ENCODE data around the gene LOX.
A peak's percentile ranks its signal among the peaks of the same experiment; 100 is the strongest.
"Not testable (repeated sequence)": the region's sequence is repeated elsewhere in the genome, so short reads cannot be mapped to it uniquely, and the experiment has no call there.

The LOX gene

GRCh38 chr5:122097391-122097790 lies 19.3 kb upstream of the LOX start:
- no peak for DNase-seq

- no peak for DNase-seq
Observed at GRCh38 chr5:122095158-122095557, 17.1 kb upstream of the LOX start.

GRCh38 chr5:122094251-122094650 lies 16.2 kb upstream of the LOX start:
- DNase-seq = not testable (repeated sequence)

- DNase-seq = peak; percentile 96
Observed at GRCh38 chr5:122093415-122094180, 15.5 kb upstream of the LOX start.

GRCh38 chr5:122091936-122092600 lies 14.0 kb upstream of the LOX start:
- peak; percentile 92 for DNase-seq

- peak; percentile 86 for DNase-seq
Observed at GRCh38 chr5:122089096-122090013, 11.3 kb upstream of the LOX start.

- no peak for DNase-seq
Observed at GRCh38 chr5:122085041-122085440, 7.0 kb upstream of the LOX start.

- no peak for DNase-seq
Observed at GRCh38 chr5:122083535-122083934, 5.5 kb upstream of the LOX start.

GRCh38 chr5:122081541-122081940 lies 3.5 kb upstream of the LOX start:
- DNase-seq = no peak

GRCh38 chr5:122077366-122078115 lies 518 bp downstream of the LOX start:
- DNase-seq = no peak

- DNase-seq = peak; percentile 86
Observed at GRCh38 chr5:122076669-122077365, 1.2 kb downstream of the LOX start.

- DNase-seq = peak; percentile 54
Observed at GRCh38 chr5:122076050-122076461, 2.0 kb downstream of the LOX start.

GRCh38 chr5:122073864-122074263 lies 4.2 kb downstream of the LOX start:
- DNase-seq = no peak

GRCh38 chr5:122073018-122073417 lies 5.0 kb downstream of the LOX start:
- peak; percentile 50 for DNase-seq

- no peak for DNase-seq
Observed at GRCh38 chr5:122067390-122067789, 10.7 kb downstream of the LOX start.

GRCh38 chr5:122064992-122065391 lies 13.1 kb downstream of the LOX start:
- no peak for DNase-seq

- DNase-seq = peak; percentile 37
Observed at GRCh38 chr5:122063836-122064235, 14.2 kb downstream of the LOX start.

- no peak for DNase-seq
Observed at GRCh38 chr5:122062205-122062604, 15.9 kb downstream of the LOX start.

GRCh38 chr5:122056913-122057312 lies 21.1 kb downstream of the LOX start:
- DNase-seq = no peak

- DNase-seq = no peak
Observed at GRCh38 chr5:122054266-122054665, 23.8 kb downstream of the LOX start.

Data from fibroblast of skin of scalp (primary cell).